CD8-positive, alpha-beta memory T cell (primary cell): Measurements from ENCODE around the gene LRRC8C. TPM values are rescaled to one million over a fixed set of nuclear protein-coding genes. Genes with fewer than 3 reads are reported as not detected.

Source experiments
- CTCF ChIA-PET: fragments of 350-600 bp; sonication (Branson Sonifier 250); formaldehyde crosslinking; loops from one replicate; lab custom pipeline; 2021; ENCODE audit warnings: antibody characterized with exemption; lab: Charles Lee
- POLR2A ChIA-PET: fragments of 350-600 bp; sonication (Branson Sonifier 250); formaldehyde crosslinking; loops from one replicate; lab custom pipeline; 2021; ENCODE audit warnings: antibody characterized with exemption; lab: Charles Lee
- DNase-seq, 5 donors: peaks; one replicate each; pipeline versions ENCODE4 v3.0.0 to v3.0.0-alpha.2; 2020 to 2022; ENCODE audit warnings: mixed read lengths in 1 of 5
- H3K27ac ChIP-seq: one replicate; pipeline ENCODE4 v1.7.0; 2013; ENCODE audit warnings: low read depth, mild to moderate bottlenecking, low read length, moderate library complexity
- H3K27me3 ChIP-seq: 2 replicates; pipeline ENCODE4 v1.7.0; 2013; ENCODE audit warnings: low read length, mild to moderate bottlenecking; ENCODE audit not compliant: insufficient read depth, poor library complexity, severe bottlenecking
- H3K36me3 ChIP-seq: 2 replicates; pipeline ENCODE4 v1.7.0; 2013; ENCODE audit warnings: mild to moderate bottlenecking, low read length, moderate library complexity; ENCODE audit not compliant: insufficient read depth
- H3K4me1 ChIP-seq: 2 replicates; pipeline ENCODE4 v1.7.0; 2013; ENCODE audit warnings: mild to moderate bottlenecking, low read length, moderate library complexity; ENCODE audit not compliant: insufficient read depth
- H3K4me3 ChIP-seq: 2 replicates; pipeline ENCODE4 v1.7.0; 2013; ENCODE audit warnings: mild to moderate bottlenecking, low read length
- H3K9me3 ChIP-seq: 2 replicates; pipeline ENCODE4 v1.7.0; 2013; ENCODE audit warnings: mild to moderate bottlenecking, low read length
- H3K27ac Mint-ChIP-seq, 8 donors: one replicate each; pipeline ENCODE4 v1.8.0; 2020 to 2021; ENCODE audit warnings: mixed read lengths in 8 of 8, mild to moderate bottlenecking in 6 of 8, inconsistent platforms in 3 of 8, moderate library complexity in 3 of 8
- H3K27me3 Mint-ChIP-seq, 2 donors: one replicate each; pipeline ENCODE4 v1.8.0; 2020 to 2021; ENCODE audit warnings: mixed read lengths in 2 of 2, mild to moderate bottlenecking in 1 of 2, moderate library complexity in 1 of 2
- H3K36me3 Mint-ChIP-seq, 3 donors: one replicate each; pipeline ENCODE4 v1.8.0; 2020 to 2021; ENCODE audit warnings: mixed read lengths in 3 of 3, inconsistent platforms in 1 of 3, mild to moderate bottlenecking in 1 of 3
- H3K4me1 Mint-ChIP-seq, 3 donors: one replicate each; pipeline ENCODE4 v1.8.0; 2020 to 2021; ENCODE audit warnings: mixed read lengths in 3 of 3, inconsistent platforms in 1 of 3, mild to moderate bottlenecking in 1 of 3
- H3K4me3 Mint-ChIP-seq, 7 donors: one replicate each; pipeline ENCODE4 v1.8.0; 2020 to 2021; ENCODE audit warnings: mixed read lengths in 7 of 7, mild to moderate bottlenecking in 6 of 7, moderate library complexity in 4 of 7, inconsistent platforms in 2 of 7
- H3K9me3 Mint-ChIP-seq, 5 donors: one replicate each; pipeline ENCODE4 v1.8.0; 2020 to 2022; ENCODE audit warnings: mixed read lengths in 5 of 5, mild to moderate bottlenecking in 3 of 5, moderate library complexity in 2 of 5, inconsistent platforms in 1 of 5
- polyA plus RNA-seq: library from polyadenylated mRNA; unstranded; fragments of 300-500 nt; fragmentation: Illumina TruSeq; gene quantifications from one replicate; pipeline ENCODE4 v1.2.3, GENCODE V29; 2021
- total RNA-seq, 2 experiments: library from RNA; stranded (reverse); gene quantifications; one replicate each; pipeline ENCODE4 v1.2.3, GENCODE V29; 2021

Gene LRRC8C
- total and polyA plus RNA-seq, 3 experiments from 2014 or later, result 19.7 to 63.5 (median 61.4) TPM

- peak overlapping the region; percentile 57 for H3K4me3 ChIP-seq
- peak overlapping the region; percentile 73 for H3K27ac ChIP-seq
- Mint-ChIP-seq H3K36me3 (no peaks in the 10 kb centered on the region), H3K27ac (peak overlapping the region; percentile 92 to 99 (median 98)), H3K4me1 (peaks cover 91 to 99% (median 97%) of the 10 kb centered on the region in 3 donors), H3K9me3 (no peaks in the 10 kb centered on the region), H3K4me3 (peak overlapping the region; percentile 78 to 94 (median 90)), H3K27me3 (peaks cover 0 to 3% of the 10 kb centered on the region in 2 donors)
- ChIA-PET POLR2A (interaction anchor here (0.5 to 6.9 kb wide), 14 partner anchors 9 to 236 kb away, joined by 3 to 90 read pairs (median 4); partner anchors contain the start of genes LRRC8B and LRRC8C), CTCF (interaction anchor here (0.9 to 23.6 kb wide), 11 partner anchors 7 to 156 kb away, joined by 3 to 403 read pairs (median 9); partner anchors contain the start of gene LRRC8C)
- no peaks in the 10 kb centered on the region for H3K36me3 ChIP-seq
- DNase-seq, result no peak
- no peaks in the 10 kb centered on the region for H3K27me3 ChIP-seq
- no peaks in the 10 kb centered on the region for H3K9me3 ChIP-seq
- peaks cover 98% of the 10 kb centered on the region for H3K4me1 ChIP-seq
These were observed 25.2 kb upstream of the LRRC8C start for GRCh38 chr1:89607586-89608318.

- Mint-ChIP-seq H3K27ac (peak overlapping the region; percentile 92 to 99 (median 98)), H3K4me1 (peaks cover 89 to 99% (median 97%) of the 10 kb centered on the region in 3 donors), H3K9me3 (no peaks in the 10 kb centered on the region), H3K4me3 (peak overlapping the region; percentile 78 to 94 (median 90)), H3K36me3 (no peaks in the 10 kb centered on the region), H3K27me3 (peaks cover 0 to 3% of the 10 kb centered on the region in 2 donors)
- H3K4me1 ChIP-seq, result peaks cover 95% of the 10 kb centered on the region
- peak overlapping the region; percentile 73 for H3K27ac ChIP-seq
- CTCF ChIA-PET, result interaction anchor here (1.0 to 23.6 kb wide), 11 partner anchors 8 to 155 kb away, joined by 3 to 403 read pairs (median 9); partner anchors contain the start of genes LRRC8B and LRRC8C
- H3K9me3 ChIP-seq, result no peaks in the 10 kb centered on the region
- POLR2A ChIA-PET, result interaction anchor here (0.5 to 6.9 kb wide), 14 partner anchors 9 to 387 kb away, joined by 3 to 90 read pairs (median 4); partner anchors contain the start of genes LRRC8B, LRRC8C and ZNF326
- peak; percentile 46 to 89 (median 81) for DNase-seq
- H3K4me3 ChIP-seq, result peak overlapping the region; percentile 57
- H3K36me3 ChIP-seq, result no peaks in the 10 kb centered on the region
- H3K27me3 ChIP-seq, result no peaks in the 10 kb centered on the region
These were observed 24.5 kb upstream of the LRRC8C start for GRCh38 chr1:89608319-89608983.

GRCh38 chr1:89608984-89609725, 23.8 kb upstream of the LRRC8C start:
- no peaks in the 10 kb centered on the region for H3K27me3 ChIP-seq
- peak overlapping the region; percentile 73 for H3K27ac ChIP-seq

GRCh38 chr1:89609781-89610456, 23.0 kb upstream of the LRRC8C start:
- H3K9me3 Mint-ChIP-seq, result no peaks in the 10 kb centered on the region
- H3K4me1 Mint-ChIP-seq, result peaks cover 84 to 98% (median 97%) of the 10 kb centered on the region in 3 donors
- H3K27ac Mint-ChIP-seq, result peak overlapping the region; percentile 92 to 99 (median 98)
- H3K4me3 Mint-ChIP-seq, result peak overlapping the region; percentile 78 to 94 (median 90)
- peaks cover 80% of the 10 kb centered on the region for H3K4me1 ChIP-seq
- DNase-seq, result peak in 4 of 5 donors; percentile 18 to 47 (median 41)
- ChIA-PET CTCF (interaction anchor here (0.8 to 23.6 kb wide), 11 partner anchors 10 to 153 kb away, joined by 3 to 403 read pairs (median 8); partner anchors contain the start of genes LRRC8B and LRRC8C), POLR2A (interaction anchor here (0.5 to 6.9 kb wide), 7 partner anchors 13 to 588 kb away, joined by 3 to 90 read pairs (median 9); partner anchors contain the start of genes LRRC8B and LRRC8C)
- peaks cover 0 to 3% of the 10 kb centered on the region in 2 donors for H3K27me3 Mint-ChIP-seq
- no peaks in the 10 kb centered on the region for H3K9me3 ChIP-seq
- H3K27ac ChIP-seq, result peak overlapping the region; percentile 73
- H3K36me3 Mint-ChIP-seq, result no peaks in the 10 kb centered on the region
- H3K36me3 ChIP-seq, result no peaks in the 10 kb centered on the region
- H3K4me3 ChIP-seq, result peak overlapping the region; percentile 57
- H3K27me3 ChIP-seq, result no peaks in the 10 kb centered on the region

More at GRCh38 chr1:89608984-89609725, 23.8 kb upstream of the LRRC8C start:
- peak overlapping the region; percentile 57 for H3K4me3 ChIP-seq
- H3K9me3 Mint-ChIP-seq, result no peaks in the 10 kb centered on the region
- ChIA-PET POLR2A (interaction anchor here (0.5 to 6.9 kb wide), 12 partner anchors 10 to 587 kb away, joined by 3 to 90 read pairs (median 4); partner anchors contain the start of genes LRRC8B, LRRC8C and ZNF326), CTCF (interaction anchor here (0.8 to 23.6 kb wide), 13 partner anchors 9 to 154 kb away, joined by 3 to 403 read pairs (median 8); partner anchors contain the start of genes LRRC8B and LRRC8C)
- H3K36me3 ChIP-seq, result no peaks in the 10 kb centered on the region
- peaks cover 89 to 98% (median 97%) of the 10 kb centered on the region in 3 donors for H3K4me1 Mint-ChIP-seq
- peak overlapping the region; percentile 92 to 99 (median 98) for H3K27ac Mint-ChIP-seq
- H3K27me3 Mint-ChIP-seq, result peaks cover 0 to 3% of the 10 kb centered on the region in 2 donors
- H3K9me3 ChIP-seq, result no peaks in the 10 kb centered on the region
- peak overlapping the region; percentile 78 to 94 (median 90) for H3K4me3 Mint-ChIP-seq
- no peaks in the 10 kb centered on the region for H3K36me3 Mint-ChIP-seq
- DNase-seq, result peak; percentile 47 to 85 (median 64)
- H3K4me1 ChIP-seq, result peaks cover 88% of the 10 kb centered on the region

- H3K27ac Mint-ChIP-seq, result peak overlapping the region; percentile 90 to 99 (median 98)
- H3K27me3 ChIP-seq, result no peaks in the 10 kb centered on the region
- no peaks in the 10 kb centered on the region for H3K36me3 ChIP-seq
- H3K27me3 Mint-ChIP-seq, result peaks cover 0 to 3% of the 10 kb centered on the region in 2 donors
- H3K9me3 ChIP-seq, result no peaks in the 10 kb centered on the region
- peaks cover 74% of the 10 kb centered on the region for H3K4me1 ChIP-seq
- peak overlapping the region; percentile 78 to 92 (median 86) for H3K4me3 Mint-ChIP-seq
- peak overlapping the region; percentile 57 for H3K4me3 ChIP-seq
- peak; percentile 41 to 82 (median 80) for DNase-seq
- H3K4me1 Mint-ChIP-seq, result peaks cover 78 to 97% (median 95%) of the 10 kb centered on the region in 3 donors
- no peaks in the 10 kb centered on the region for H3K9me3 Mint-ChIP-seq
- no peaks in the 10 kb centered on the region for H3K36me3 Mint-ChIP-seq
- CTCF ChIA-PET, result interaction anchor here (0.9 to 23.6 kb wide), 13 partner anchors 10 to 378 kb away, joined by 3 to 403 read pairs (median 8); partner anchors contain the start of gene LRRC8C
- peak overlapping the region; percentile 18 for H3K27ac ChIP-seq
- POLR2A ChIA-PET, result interaction anchor here (1.1 to 6.9 kb wide), 7 partner anchors 12 to 111 kb away, joined by 4 to 90 read pairs (median 5); partner anchors contain the start of genes LRRC8B and LRRC8C
These were observed 22.4 kb upstream of the LRRC8C start for GRCh38 chr1:89610457-89611011.

- Histone ChIP-seq H3K27ac (no peak overlapping the region), H3K4me3 (peak overlapping the region; percentile 57), H3K27me3 (no peaks in the 10 kb centered on the region), H3K9me3 (no peaks in the 10 kb centered on the region), H3K36me3 (no peaks in the 10 kb centered on the region), H3K4me1 (peaks cover 62% of the 10 kb centered on the region)
- CTCF ChIA-PET, result interaction anchor here (0.8 to 23.6 kb wide), 10 partner anchors 11 to 155 kb away, joined by 3 to 403 read pairs (median 8); partner anchors contain the start of gene LRRC8C
- Mint-ChIP-seq H3K27ac (peak overlapping the region; percentile 26 to 99 (median 92)), H3K36me3 (peaks cover 6 to 7% (median 6%) of the 10 kb centered on the region in 3 donors), H3K4me3 (peak overlapping the region; percentile 16 to 90 (median 84)), H3K4me1 (peaks cover 72 to 97% (median 95%) of the 10 kb centered on the region in 3 donors), H3K27me3 (peaks cover 0 to 3% of the 10 kb centered on the region in 2 donors), H3K9me3 (no peaks in the 10 kb centered on the region)
- POLR2A ChIA-PET, result interaction anchor here (0.5 to 6.9 kb wide), 12 partner anchors 9 to 169 kb away, joined by 3 to 90 read pairs (median 5); partner anchors contain the start of genes LRRC8B and LRRC8C
- peak in 2 of 5 donors; percentile 50 to 63 for DNase-seq
These were observed 21.2 kb upstream of the LRRC8C start for GRCh38 chr1:89611721-89612120.
